CD8-positive, alpha-beta memory T cell (primary cell): ENCODE results near the gene NAT14. TPM values are rescaled to one million over a fixed set of nuclear protein-coding genes. Genes with fewer than 3 reads are reported as not detected.

ENCODE experiments used
- CTCF ChIA-PET: fragments of 350-600 bp; sonication (Branson Sonifier 250); formaldehyde crosslinking; loops from one replicate; lab custom pipeline; 2021; ENCODE audit warnings: antibody characterized with exemption; lab: Charles Lee
- POLR2A ChIA-PET: fragments of 350-600 bp; sonication (Branson Sonifier 250); formaldehyde crosslinking; loops from one replicate; lab custom pipeline; 2021; ENCODE audit warnings: antibody characterized with exemption; lab: Charles Lee
- DNase-seq, 5 donors: peaks; one replicate each; pipeline versions ENCODE4 v3.0.0 to v3.0.0-alpha.2; 2020 to 2022; ENCODE audit warnings: mixed read lengths in 1 of 5
- H3K27ac ChIP-seq: one replicate; pipeline ENCODE4 v1.7.0; 2013; ENCODE audit warnings: low read depth, mild to moderate bottlenecking, low read length, moderate library complexity
- H3K27me3 ChIP-seq: 2 replicates; pipeline ENCODE4 v1.7.0; 2013; ENCODE audit warnings: low read length, mild to moderate bottlenecking; ENCODE audit not compliant: insufficient read depth, poor library complexity, severe bottlenecking
- H3K36me3 ChIP-seq: 2 replicates; pipeline ENCODE4 v1.7.0; 2013; ENCODE audit warnings: mild to moderate bottlenecking, low read length, moderate library complexity; ENCODE audit not compliant: insufficient read depth
- H3K4me1 ChIP-seq: 2 replicates; pipeline ENCODE4 v1.7.0; 2013; ENCODE audit warnings: mild to moderate bottlenecking, low read length, moderate library complexity; ENCODE audit not compliant: insufficient read depth
- H3K4me3 ChIP-seq: 2 replicates; pipeline ENCODE4 v1.7.0; 2013; ENCODE audit warnings: mild to moderate bottlenecking, low read length
- H3K9me3 ChIP-seq: 2 replicates; pipeline ENCODE4 v1.7.0; 2013; ENCODE audit warnings: mild to moderate bottlenecking, low read length
- H3K27ac Mint-ChIP-seq, 8 donors: one replicate each; pipeline ENCODE4 v1.8.0; 2020 to 2021; ENCODE audit warnings: mixed read lengths in 8 of 8, mild to moderate bottlenecking in 6 of 8, inconsistent platforms in 3 of 8, moderate library complexity in 3 of 8
- H3K27me3 Mint-ChIP-seq, 2 donors: one replicate each; pipeline ENCODE4 v1.8.0; 2020 to 2021; ENCODE audit warnings: mixed read lengths in 2 of 2, mild to moderate bottlenecking in 1 of 2, moderate library complexity in 1 of 2
- H3K36me3 Mint-ChIP-seq, 3 donors: one replicate each; pipeline ENCODE4 v1.8.0; 2020 to 2021; ENCODE audit warnings: mixed read lengths in 3 of 3, inconsistent platforms in 1 of 3, mild to moderate bottlenecking in 1 of 3
- H3K4me1 Mint-ChIP-seq, 3 donors: one replicate each; pipeline ENCODE4 v1.8.0; 2020 to 2021; ENCODE audit warnings: mixed read lengths in 3 of 3, inconsistent platforms in 1 of 3, mild to moderate bottlenecking in 1 of 3
- H3K4me3 Mint-ChIP-seq, 7 donors: one replicate each; pipeline ENCODE4 v1.8.0; 2020 to 2021; ENCODE audit warnings: mixed read lengths in 7 of 7, mild to moderate bottlenecking in 6 of 7, moderate library complexity in 4 of 7, inconsistent platforms in 2 of 7
- H3K9me3 Mint-ChIP-seq, 5 donors: one replicate each; pipeline ENCODE4 v1.8.0; 2020 to 2022; ENCODE audit warnings: mixed read lengths in 5 of 5, mild to moderate bottlenecking in 3 of 5, moderate library complexity in 2 of 5, inconsistent platforms in 1 of 5
- polyA plus RNA-seq: library from polyadenylated mRNA; unstranded; fragments of 300-500 nt; fragmentation: Illumina TruSeq; gene quantifications from one replicate; pipeline ENCODE4 v1.2.3, GENCODE V29; 2021
- total RNA-seq, 2 experiments: library from RNA; stranded (reverse); gene quantifications; one replicate each; pipeline ENCODE4 v1.2.3, GENCODE V29; 2021

Gene NAT14
- total and polyA plus RNA-seq, 3 experiments from 2014 or later, result 7.0 to 28.4 (median 27.5) TPM

GRCh38 chr19:55490478-55491432 is 5.8 kb downstream of the NAT14 start:
- H3K4me1 Mint-ChIP-seq, result peaks cover 3 to 14% (median 5%) of the 10 kb centered on the region in 3 donors
- POLR2A ChIA-PET, result no interaction called here
- H3K27me3 Mint-ChIP-seq, result peaks cover 3 to 12% of the 10 kb centered on the region in 2 donors
- CTCF ChIA-PET, result interaction anchor here (1.5 kb wide), 1 partner anchor 13 kb away, joined by 5 read pairs; no protein-coding TSS in a partner anchor
- H3K4me1 ChIP-seq, result no peaks in the 10 kb centered on the region
- no peaks in the 10 kb centered on the region for H3K9me3 Mint-ChIP-seq
- H3K4me3 ChIP-seq, result no peak overlapping the region
- H3K36me3 Mint-ChIP-seq, result peaks cover 0 to 1% (median 0%) of the 10 kb centered on the region in 3 donors
- no peaks in the 10 kb centered on the region for H3K9me3 ChIP-seq
- no peak for DNase-seq
- H3K27me3 ChIP-seq, result no peaks in the 10 kb centered on the region
- H3K4me3 Mint-ChIP-seq, result no peak overlapping the region
- H3K27ac Mint-ChIP-seq, result no peak overlapping the region
- H3K27ac ChIP-seq, result no peak overlapping the region
- no peaks in the 10 kb centered on the region for H3K36me3 ChIP-seq

GRCh38 chr19:55491546-55492360 is 6.8 kb downstream of the NAT14 start:
- Mint-ChIP-seq H3K4me3 (no peak overlapping the region), H3K36me3 (no peaks in the 10 kb centered on the region), H3K4me1 (peaks cover 0 to 9% (median 0%) of the 10 kb centered on the region in 3 donors), H3K27ac (peak overlapping the region in 1 of 8 donors; percentile 56), H3K9me3 (no peaks in the 10 kb centered on the region), H3K27me3 (peaks cover 5 to 12% of the 10 kb centered on the region in 2 donors)
- Histone ChIP-seq H3K9me3 (no peaks in the 10 kb centered on the region), H3K27me3 (no peaks in the 10 kb centered on the region), H3K36me3 (no peaks in the 10 kb centered on the region), H3K27ac (no peak overlapping the region), H3K4me3 (no peak overlapping the region), H3K4me1 (no peaks in the 10 kb centered on the region)
- ChIA-PET CTCF (interaction anchor here (1.5 kb wide), 1 partner anchor 12 kb away, joined by 5 read pairs; no protein-coding TSS in a partner anchor), POLR2A (interaction anchor here (0.5 kb wide), 1 partner anchor 15 kb away, joined by 7 read pairs; no protein-coding TSS in a partner anchor)
- DNase-seq, result no peak

GRCh38 chr19:55492362-55492944 is 7.5 kb downstream of the NAT14 start:
- Histone ChIP-seq H3K4me1 (no peaks in the 10 kb centered on the region), H3K4me3 (no peak overlapping the region), H3K27me3 (no peaks in the 10 kb centered on the region), H3K36me3 (no peaks in the 10 kb centered on the region), H3K9me3 (no peaks in the 10 kb centered on the region), H3K27ac (no peak overlapping the region)
- ChIA-PET POLR2A (interaction anchor here (0.5 kb wide), 1 partner anchor 15 kb away, joined by 7 read pairs; no protein-coding TSS in a partner anchor), CTCF (interaction anchor here (1.2 to 1.7 kb wide), 2 partner anchors 11 to 25 kb away, joined by 4 read pairs; no protein-coding TSS in a partner anchor)
- Mint-ChIP-seq H3K4me3 (no peak overlapping the region), H3K4me1 (peaks cover 0 to 3% (median 0%) of the 10 kb centered on the region in 3 donors), H3K9me3 (no peaks in the 10 kb centered on the region), H3K36me3 (no peaks in the 10 kb centered on the region), H3K27ac (no peak overlapping the region), H3K27me3 (peaks cover 5 to 12% of the 10 kb centered on the region in 2 donors)
- no peak for DNase-seq

GRCh38 chr19:55493052-55493644 is 8.2 kb downstream of the NAT14 start:
- Histone ChIP-seq H3K4me1 (no peaks in the 10 kb centered on the region), H3K27me3 (no peaks in the 10 kb centered on the region), H3K4me3 (no peak overlapping the region), H3K27ac (no peak overlapping the region), H3K36me3 (no peaks in the 10 kb centered on the region), H3K9me3 (no peaks in the 10 kb centered on the region)
- POLR2A ChIA-PET, result no interaction called here
- Mint-ChIP-seq H3K27ac (no peak overlapping the region), H3K4me3 (no peak overlapping the region), H3K36me3 (no peaks in the 10 kb centered on the region), H3K27me3 (peaks cover 5 to 12% of the 10 kb centered on the region in 2 donors), H3K9me3 (no peaks in the 10 kb centered on the region), H3K4me1 (no peaks in the 10 kb centered on the region)
- CTCF ChIA-PET, result interaction anchor here (1.2 to 1.7 kb wide), 2 partner anchors 11 to 26 kb away, joined by 4 read pairs; no protein-coding TSS in a partner anchor
- no peak for DNase-seq

GRCh38 chr19:55493645-55494171 is 8.7 kb downstream of the NAT14 start:
- ChIA-PET POLR2A (no interaction called here), CTCF (interaction anchor here (0.5 to 2.2 kb wide), 3 partner anchors 10 to 291 kb away, joined by 3 to 12 read pairs (median 4); no protein-coding TSS in a partner anchor)
- Mint-ChIP-seq H3K4me3 (peak overlapping the region in 1 of 7 donors; percentile 53), H3K27ac (no peak overlapping the region), H3K4me1 (no peaks in the 10 kb centered on the region), H3K27me3 (peaks cover 5 to 12% of the 10 kb centered on the region in 2 donors), H3K9me3 (no peaks in the 10 kb centered on the region), H3K36me3 (no peaks in the 10 kb centered on the region)
- Histone ChIP-seq H3K36me3 (no peaks in the 10 kb centered on the region), H3K9me3 (no peaks in the 10 kb centered on the region), H3K4me3 (no peak overlapping the region), H3K4me1 (no peaks in the 10 kb centered on the region), H3K27me3 (no peaks in the 10 kb centered on the region), H3K27ac (no peak overlapping the region)
- DNase-seq, result no peak

- H3K36me3 Mint-ChIP-seq, result no peaks in the 10 kb centered on the region
- Histone ChIP-seq H3K4me3 (no peak overlapping the region), H3K27me3 (no peaks in the 10 kb centered on the region), H3K4me1 (no peaks in the 10 kb centered on the region), H3K9me3 (no peaks in the 10 kb centered on the region), H3K27ac (no peak overlapping the region), H3K36me3 (no peaks in the 10 kb centered on the region)
- DNase-seq, result no peak
- peaks cover 5 to 12% of the 10 kb centered on the region in 2 donors for H3K27me3 Mint-ChIP-seq
- no peak overlapping the region for H3K27ac Mint-ChIP-seq
- ChIA-PET POLR2A (no interaction called here), CTCF (interaction anchor here (0.5 to 2.2 kb wide), 4 partner anchors 10 to 291 kb away, joined by 3 to 12 read pairs (median 6); no protein-coding TSS in a partner anchor)
- H3K4me1 Mint-ChIP-seq, result no peaks in the 10 kb centered on the region
- H3K9me3 Mint-ChIP-seq, result no peaks in the 10 kb centered on the region
- H3K4me3 Mint-ChIP-seq, result peak overlapping the region in 5 of 7 donors; percentile 53 to 80 (median 70)
Measured at GRCh38 chr19:55494172-55494761, 9.3 kb downstream of the NAT14 start.
